ENCODE measurements around the gene WDR86. TPM values are rescaled to one million over a fixed set of nuclear protein-coding genes. Genes with fewer than 3 reads are reported as not detected.

Gene WDR86
- total RNA-seq, 4 donors from 2014 or later, result 17.2 to 41.5 (median 22.1) TPM

DNA sequence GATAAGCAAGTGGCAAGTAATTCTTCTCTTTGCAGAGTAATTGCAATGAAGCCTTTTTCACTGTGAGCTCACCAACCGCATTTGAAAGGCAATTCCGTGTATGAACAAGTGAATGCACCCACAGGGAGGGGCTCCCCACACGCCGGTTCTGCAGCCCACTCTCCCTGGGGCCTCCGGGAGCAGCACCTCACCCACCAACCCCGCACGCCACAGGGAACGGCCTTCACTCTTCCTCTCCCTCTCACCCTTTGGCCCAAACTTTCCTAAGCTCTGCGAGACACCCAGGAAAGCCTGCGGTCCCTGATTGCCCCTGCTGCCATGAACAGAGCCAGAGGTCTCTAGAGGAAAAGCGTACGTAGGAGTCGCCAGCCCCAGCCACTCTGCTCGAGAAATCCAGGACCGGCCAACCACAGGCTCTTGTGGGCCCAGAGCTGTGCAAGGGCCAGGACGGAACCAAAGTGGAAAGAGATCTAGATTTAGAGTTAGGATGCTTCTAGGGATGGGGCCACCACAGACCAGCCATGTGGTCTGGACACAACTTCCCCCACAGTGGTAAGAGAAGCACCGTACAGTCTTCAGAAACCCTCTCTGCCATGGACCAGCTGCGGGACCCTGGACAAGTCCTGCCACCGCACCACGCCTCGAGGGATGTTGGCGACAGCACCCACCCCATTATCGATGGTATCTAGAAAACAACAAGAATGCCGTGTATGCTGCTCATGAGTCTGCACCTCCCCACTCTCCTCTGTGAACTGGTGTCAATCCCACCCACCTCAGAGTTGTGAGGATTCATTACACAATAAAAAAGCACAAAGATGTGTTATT, 3.6 kb downstream of the WDR86 start:
- ATAC-seq (ENCODE audit: low FRiP score) (no peak), DNase-seq (ENCODE audit: low spot score) (no peak)
- TF ChIP-seq, protein P1, sequence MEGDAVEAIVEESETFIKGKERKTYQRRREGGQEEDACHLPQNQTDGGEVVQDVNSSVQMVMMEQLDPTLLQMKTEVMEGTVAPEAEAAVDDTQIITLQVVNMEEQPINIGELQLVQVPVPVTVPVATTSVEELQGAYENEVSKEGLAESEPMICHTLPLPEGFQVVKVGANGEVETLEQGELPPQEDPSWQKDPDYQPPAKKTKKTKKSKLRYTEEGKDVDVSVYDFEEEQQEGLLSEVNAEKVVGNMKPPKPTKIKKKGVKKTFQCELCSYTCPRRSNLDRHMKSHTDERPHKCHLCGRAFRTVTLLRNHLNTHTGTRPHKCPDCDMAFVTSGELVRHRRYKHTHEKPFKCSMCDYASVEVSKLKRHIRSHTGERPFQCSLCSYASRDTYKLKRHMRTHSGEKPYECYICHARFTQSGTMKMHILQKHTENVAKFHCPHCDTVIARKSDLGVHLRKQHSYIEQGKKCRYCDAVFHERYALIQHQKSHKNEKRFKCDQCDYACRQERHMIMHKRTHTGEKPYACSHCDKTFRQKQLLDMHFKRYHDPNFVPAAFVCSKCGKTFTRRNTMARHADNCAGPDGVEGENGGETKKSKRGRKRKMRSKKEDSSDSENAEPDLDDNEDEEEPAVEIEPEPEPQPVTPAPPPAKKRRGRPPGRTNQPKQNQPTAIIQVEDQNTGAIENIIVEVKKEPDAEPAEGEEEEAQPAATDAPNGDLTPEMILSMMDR (IDR thresholded peaks at IDR 0.05), result no peak

DNA sequence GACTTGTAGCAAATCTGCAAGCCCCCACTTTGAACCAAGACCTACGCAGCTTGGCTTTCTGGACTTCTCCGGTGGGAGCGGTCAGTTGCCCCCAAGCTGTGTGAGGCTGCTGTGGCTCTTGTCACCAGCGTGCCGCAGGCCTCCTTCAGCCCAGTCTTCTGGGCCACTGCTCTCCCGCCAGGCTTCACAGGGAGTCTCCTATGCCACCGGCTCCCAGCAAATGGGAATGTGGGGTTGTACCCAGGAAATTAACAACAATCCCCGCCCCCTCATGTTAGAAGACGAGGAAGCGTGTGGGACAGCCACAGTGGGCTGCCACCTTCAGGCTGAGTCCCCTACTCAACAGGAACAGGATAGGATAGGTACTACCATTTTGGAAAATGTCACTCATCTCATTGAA, 4.2 kb downstream of the WDR86 start:
- TF ChIP-seq, protein P1 (IDR thresholded peaks at IDR 0.05), result no peak
- DNase-seq (ENCODE audit: low spot score) (no peak), ATAC-seq (ENCODE audit: low FRiP score) (no peak)

- no peak for ATAC-seq (ENCODE audit: low FRiP score)
- TF ChIP-seq, protein P1 (IDR thresholded peaks at IDR 0.05), result no peak
Measured at GRCh38 chr7:151405056-151405455, 4.8 kb downstream of the WDR86 start.

GRCh38 chr7:151404216-151405011, 5.4 kb downstream of the WDR86 start:
- ATAC-seq (ENCODE audit: low FRiP score), result peak; percentile 85
- DNase-seq (ENCODE audit: low spot score), result no peak
- TF ChIP-seq, protein P1 (IDR thresholded peaks at IDR 0.05), result no peak

More at GRCh38 chr7:151405056-151405455, 4.8 kb downstream of the WDR86 start:
- no peak for DNase-seq (ENCODE audit: low spot score)

- DNase-seq (ENCODE audit: low spot score), result no peak
- TF ChIP-seq, protein P1 (IDR thresholded peaks at IDR 0.05), result no peak
- ATAC-seq (ENCODE audit: low FRiP score), result no peak
Measured at GRCh38 chr7:151403764-151404163, 6.1 kb downstream of the WDR86 start.

DNA sequence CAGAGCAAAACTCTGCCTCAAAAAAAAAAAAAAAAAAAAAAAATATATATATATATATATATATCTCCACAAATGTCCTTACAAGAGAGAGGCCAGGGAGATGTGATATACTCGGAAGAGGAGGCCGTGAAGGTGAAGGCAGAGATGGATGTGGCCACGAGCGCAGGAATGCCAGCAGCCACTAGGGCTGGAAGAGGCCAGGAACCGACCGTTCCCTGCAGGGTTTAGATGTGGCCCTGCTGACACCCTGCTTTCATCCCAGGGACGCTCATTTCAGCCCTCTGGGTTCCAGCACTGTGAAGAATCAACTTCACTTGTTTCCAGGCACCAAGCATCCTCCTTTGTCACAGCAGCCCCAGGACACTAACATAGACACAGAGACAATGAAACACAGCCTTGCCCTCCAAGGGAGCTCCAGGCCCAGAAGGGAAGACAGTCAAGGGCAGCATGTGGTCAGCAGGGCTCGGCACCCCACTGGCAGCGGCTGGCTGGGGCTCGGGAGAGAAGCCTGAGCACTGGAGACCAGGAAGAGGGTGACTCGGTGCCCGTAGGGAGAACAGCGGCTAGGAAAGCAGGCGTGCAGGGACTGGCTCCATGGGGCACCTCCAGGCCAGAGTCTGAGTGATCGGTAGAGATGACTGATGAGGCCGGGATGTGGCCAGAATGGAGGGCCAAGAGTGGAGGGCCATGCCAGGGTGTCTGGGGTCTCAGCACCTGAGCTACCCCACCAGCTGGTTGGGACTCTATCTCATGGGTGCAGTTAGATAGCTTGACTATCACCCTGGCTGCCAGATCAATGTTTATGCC, 7.6 kb downstream of the WDR86 start:
- ATAC-seq (ENCODE audit: low FRiP score), result no peak
- no peak for DNase-seq (ENCODE audit: low spot score)
- TF ChIP-seq, protein P1 (IDR thresholded peaks at IDR 0.05), result no peak

All from omental fat pad (tissue), 4 donors.